Transverse colon (tissue), 4 donors: ENCODE data around the gene RAPGEF1.

Experiments used
- POLR2A ChIP-seq: fragments of 450-650 bp; IDR thresholded peaks from one replicate; pipeline ENCODE4 v1.6.1; 2016; ENCODE audit warnings: antibody characterized with exemption, mild to moderate bottlenecking, moderate library complexity
- POLR2AphosphoS5 ChIP-seq, 3 donors: sonication (generic); formaldehyde crosslinking; IDR thresholded peaks; one replicate each; pipeline ENCODE4 v1.6.1; 2016; ENCODE audit warnings: antibody characterized with exemption in 3 of 3
- TF ChIP-seq, protein P1 (sequence below), 5 experiments: fragments of 200-600 bp in 3 of 5; fragments of 450-650 bp in 2 of 5; sonication (generic) in 3 of 5; IDR thresholded peaks; 1 replicate in 2 of 5; 2 replicates in 3 of 5; pipeline ENCODE4 v1.5.1; 2016 to 2017; ENCODE audit warnings: antibody characterized with exemption in 5 of 5, inconsistent platforms in 3 of 5, mild to moderate bottlenecking in 2 of 5, moderate library complexity in 1 of 5

DNA sequence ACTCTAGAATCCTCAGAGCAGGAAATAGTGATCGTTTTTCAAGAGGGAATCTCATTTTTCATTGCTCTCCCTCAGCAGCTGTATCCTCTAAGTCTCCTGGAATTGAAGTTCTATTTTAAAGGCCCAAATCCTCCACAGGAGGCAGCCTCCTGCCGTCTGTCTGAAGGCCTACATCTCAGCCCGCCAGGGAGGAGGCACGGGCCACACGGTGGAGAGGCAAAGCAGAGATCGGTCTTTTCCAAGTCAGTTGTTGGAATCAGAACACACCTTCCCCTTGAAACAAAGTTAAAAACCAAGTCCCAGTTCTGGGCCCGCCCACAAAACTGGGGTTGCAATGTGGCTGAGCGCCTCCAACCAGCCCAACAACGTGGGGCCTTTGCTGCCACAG, 68.7 kb downstream of the RAPGEF1 start:
- TF ChIP-seq, protein P1, sequence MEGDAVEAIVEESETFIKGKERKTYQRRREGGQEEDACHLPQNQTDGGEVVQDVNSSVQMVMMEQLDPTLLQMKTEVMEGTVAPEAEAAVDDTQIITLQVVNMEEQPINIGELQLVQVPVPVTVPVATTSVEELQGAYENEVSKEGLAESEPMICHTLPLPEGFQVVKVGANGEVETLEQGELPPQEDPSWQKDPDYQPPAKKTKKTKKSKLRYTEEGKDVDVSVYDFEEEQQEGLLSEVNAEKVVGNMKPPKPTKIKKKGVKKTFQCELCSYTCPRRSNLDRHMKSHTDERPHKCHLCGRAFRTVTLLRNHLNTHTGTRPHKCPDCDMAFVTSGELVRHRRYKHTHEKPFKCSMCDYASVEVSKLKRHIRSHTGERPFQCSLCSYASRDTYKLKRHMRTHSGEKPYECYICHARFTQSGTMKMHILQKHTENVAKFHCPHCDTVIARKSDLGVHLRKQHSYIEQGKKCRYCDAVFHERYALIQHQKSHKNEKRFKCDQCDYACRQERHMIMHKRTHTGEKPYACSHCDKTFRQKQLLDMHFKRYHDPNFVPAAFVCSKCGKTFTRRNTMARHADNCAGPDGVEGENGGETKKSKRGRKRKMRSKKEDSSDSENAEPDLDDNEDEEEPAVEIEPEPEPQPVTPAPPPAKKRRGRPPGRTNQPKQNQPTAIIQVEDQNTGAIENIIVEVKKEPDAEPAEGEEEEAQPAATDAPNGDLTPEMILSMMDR (IDR thresholded peaks at IDR 0.05) = no peak
- no peak for TF ChIP-seq POLR2A
- no peak for TF ChIP-seq POLR2AphosphoS5 (IDR thresholded peaks at IDR 0.05)
